ENCODE results near the gene AOC1. TPM values are rescaled to one million over a fixed set of nuclear protein-coding genes. Genes with fewer than 3 reads are reported as not detected.

AOC1 gene
- total and polyA plus RNA-seq, 4 donors, result 0.35 to 1.3 (median 0.70) TPM

- 91 to 94% methylated on average over 14 of the region's 14 CpGs for WGBS, 2 donors
Observed at GRCh38 chr7:150846291-150847115, 5.8 kb upstream of the AOC1 start.

GRCh38 chr7:150847536-150847935 is 4.8 kb upstream of the AOC1 start:
- no peaks in the 10 kb centered on the region for H3K36me3 ChIP-seq (ENCODE audit: control insufficient read depth in 4 of 4, insufficient read depth in 4 of 4, low read length in 4 of 4)
- ATAC-seq (ENCODE audit: insufficient read depth, low FRiP score), result no peak
- no peak overlapping the region for H3K9ac ChIP-seq (ENCODE audit: insufficient read depth in 1 of 2, low read length in 2 of 2)
- no peak for TF ChIP-seq CTCF (IDR thresholded peaks at IDR 0.05; ENCODE audit: control extremely low read depth, extremely low read depth)
- H3K4me3 ChIP-seq, result no peak overlapping the region
- peaks cover 0 to 19% (median 0%) of the 10 kb centered on the region in 5 donors for H3K4me1 ChIP-seq (ENCODE audit: control insufficient read depth in 5 of 5, insufficient read depth in 5 of 5, low read length in 5 of 5)
- no peaks in the 10 kb centered on the region for H3K9me3 ChIP-seq (ENCODE audit: control insufficient read depth in 4 of 4, insufficient read depth in 3 of 4, low read length in 3 of 4)
- no peak overlapping the region for H3K27ac ChIP-seq (ENCODE audit: low read depth in 1 of 2, low read length in 1 of 2)
- WGBS, 2 donors, result 91 to 93% methylated on average over 5 of the region's 5 CpGs
- H3K27me3 ChIP-seq (ENCODE audit: control insufficient read depth in 3 of 3, insufficient read depth in 3 of 3, low read length in 2 of 3), result no peaks in the 10 kb centered on the region
- DNase-seq, result no peak

More at GRCh38 chr7:150846291-150847115, 5.8 kb upstream of the AOC1 start:
- DNase-seq, result no peak
- Histone ChIP-seq H3K36me3 (ENCODE audit: control insufficient read depth in 4 of 4, insufficient read depth in 4 of 4, low read length in 4 of 4) (no peaks in the 10 kb centered on the region), H3K9me3 (ENCODE audit: control insufficient read depth in 4 of 4, insufficient read depth in 3 of 4, low read length in 3 of 4) (peaks cover 0 to 7% (median 0%) of the 10 kb centered on the region in 4 donors), H3K27me3 (ENCODE audit: control insufficient read depth in 3 of 3, insufficient read depth in 3 of 3, low read length in 2 of 3) (no peaks in the 10 kb centered on the region), H3K27ac (ENCODE audit: low read depth in 1 of 2, low read length in 1 of 2) (no peak overlapping the region), H3K9ac (ENCODE audit: insufficient read depth in 1 of 2, low read length in 2 of 2) (no peak overlapping the region), H3K4me3 (no peak overlapping the region), H3K4me1 (ENCODE audit: control insufficient read depth in 5 of 5, insufficient read depth in 5 of 5, low read length in 5 of 5) (peaks cover 0 to 18% (median 0%) of the 10 kb centered on the region in 5 donors)
- no peak for ATAC-seq (ENCODE audit: insufficient read depth, low FRiP score)
- TF ChIP-seq CTCF (IDR thresholded peaks at IDR 0.05; ENCODE audit: control extremely low read depth, extremely low read depth), result no peak

- Histone ChIP-seq H3K36me3 (ENCODE audit: control insufficient read depth in 4 of 4, insufficient read depth in 4 of 4, low read length in 4 of 4) (no peaks in the 10 kb centered on the region), H3K27me3 (ENCODE audit: control insufficient read depth in 3 of 3, insufficient read depth in 3 of 3, low read length in 2 of 3) (no peaks in the 10 kb centered on the region), H3K27ac (ENCODE audit: low read depth in 1 of 2, low read length in 1 of 2) (no peak overlapping the region), H3K9me3 (ENCODE audit: control insufficient read depth in 4 of 4, insufficient read depth in 3 of 4, low read length in 3 of 4) (no peaks in the 10 kb centered on the region), H3K4me3 (no peak overlapping the region), H3K9ac (ENCODE audit: insufficient read depth in 1 of 2, low read length in 2 of 2) (no peak overlapping the region), H3K4me1 (ENCODE audit: control insufficient read depth in 5 of 5, insufficient read depth in 5 of 5, low read length in 5 of 5) (peaks cover 0 to 19% (median 0%) of the 10 kb centered on the region in 5 donors)
- no peak for TF ChIP-seq CTCF (IDR thresholded peaks at IDR 0.05; ENCODE audit: control extremely low read depth, extremely low read depth)
- DNase-seq, result no peak
- WGBS, 2 donors, result 91 to 93% methylated on average over 8 of the region's 8 CpGs
- no peak for ATAC-seq (ENCODE audit: insufficient read depth, low FRiP score)
Observed at GRCh38 chr7:150848111-150848510, 4.2 kb upstream of the AOC1 start.

Measured in lung (tissue), 12 donors.